Caki2 (cell line): ENCODE data around the gene ADAMTS7. TPM values are rescaled to one million over a fixed set of nuclear protein-coding genes. Genes with fewer than 3 reads are reported as not detected.
"Not testable (repeated sequence)": the region's sequence is repeated elsewhere in the genome, so short reads cannot be mapped to it uniquely, and the experiment has no call there.

Source experiments
- DNase-seq: peaks from one replicate; pipeline ENCODE4 v3.0.0-alpha.2; 2015; ENCODE audit warnings: low read depth
- in situ Hi-C: cut with HindIII; loops from 2 replicates; pipeline ENCODE4 v1.10.0; 2016; ENCODE audit warnings: low sequenced_read_pairs, low pct_unique_long_range_greater_than_20kb, mixed read lengths
- total RNA-seq: library from RNA; depleted of rRNA; stranded (reverse); fragments of >200 nt; shearing (Covaris generic); gene quantifications from 2 replicates; pipeline ENCODE4 v1.2.3, GENCODE V29; 2014; ENCODE audit warnings: low replicate concordance

The ADAMTS7 gene
- total RNA-seq, 1 experiment from 2014 or later = 4.6 TPM

- no peak for DNase-seq
- in situ Hi-C loops = no loop called here
Observed at GRCh38 chr15:78837131-78837530, 25.9 kb upstream of the ADAMTS7 start.

- in situ Hi-C loops = no loop called here
- no peak for DNase-seq
Observed at GRCh38 chr15:78836333-78836732, 25.1 kb upstream of the ADAMTS7 start.

DNA sequence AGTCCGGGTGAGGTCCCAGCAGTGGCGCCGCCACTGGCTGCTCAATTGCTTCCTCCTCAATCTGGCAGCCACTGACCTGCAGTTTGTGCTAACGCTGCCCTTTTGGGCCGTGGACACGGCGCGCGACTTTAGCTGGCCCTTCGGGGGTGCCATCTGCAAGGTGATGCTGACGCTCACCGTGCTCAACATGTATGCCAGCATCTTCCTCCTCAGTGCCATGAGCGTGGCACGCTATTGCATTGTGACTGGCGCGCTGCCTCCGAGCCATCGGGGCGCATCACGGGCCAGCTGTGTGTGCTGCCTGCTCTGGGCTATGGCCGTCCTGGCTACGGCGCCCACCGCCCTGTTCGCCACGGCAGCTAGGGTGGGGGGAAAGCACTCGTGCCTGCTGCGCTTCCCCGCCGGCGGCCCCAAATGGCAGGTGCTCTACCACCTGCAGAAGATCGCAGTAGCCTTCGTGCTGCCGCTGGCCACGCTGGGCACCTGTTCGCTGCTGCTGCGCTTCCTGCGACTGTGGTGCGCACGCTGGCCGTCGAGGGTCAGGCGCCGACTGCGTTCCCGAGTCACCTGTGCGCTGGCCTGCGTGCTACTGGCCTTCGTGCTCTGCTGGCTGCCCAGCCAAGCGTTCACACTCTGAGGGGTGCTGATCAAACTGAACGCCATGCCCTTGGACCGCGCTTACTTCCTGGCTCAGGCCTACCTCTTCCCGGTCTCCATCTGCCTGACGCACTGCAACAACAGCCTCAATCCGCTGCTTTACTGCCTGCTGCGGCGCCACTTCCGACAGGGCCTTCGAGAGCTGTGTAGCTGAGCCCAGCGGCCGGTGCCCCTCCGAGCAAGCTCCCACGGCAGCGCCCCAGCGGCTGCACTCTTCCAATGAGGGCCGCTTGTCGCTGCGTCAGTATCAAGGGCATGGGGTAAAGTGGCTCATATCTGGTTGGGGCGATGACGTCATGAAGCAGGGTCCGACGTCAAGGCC is 20.3 kb upstream of the ADAMTS7 start:
- no peak for DNase-seq
- in situ Hi-C loops = no loop called here

GRCh38 chr15:78830514-78831228 is 19.4 kb upstream of the ADAMTS7 start:
- in situ Hi-C loops = no loop called here
- DNase-seq = no peak

GRCh38 chr15:78828920-78829319 is 17.7 kb upstream of the ADAMTS7 start:
- in situ Hi-C loops = no loop called here

GRCh38 chr15:78822514-78822913 is 11.2 kb upstream of the ADAMTS7 start:
- no peak for DNase-seq
- in situ Hi-C loops = no loop called here

More at GRCh38 chr15:78828920-78829319, 17.7 kb upstream of the ADAMTS7 start:
- no peak for DNase-seq

DNA sequence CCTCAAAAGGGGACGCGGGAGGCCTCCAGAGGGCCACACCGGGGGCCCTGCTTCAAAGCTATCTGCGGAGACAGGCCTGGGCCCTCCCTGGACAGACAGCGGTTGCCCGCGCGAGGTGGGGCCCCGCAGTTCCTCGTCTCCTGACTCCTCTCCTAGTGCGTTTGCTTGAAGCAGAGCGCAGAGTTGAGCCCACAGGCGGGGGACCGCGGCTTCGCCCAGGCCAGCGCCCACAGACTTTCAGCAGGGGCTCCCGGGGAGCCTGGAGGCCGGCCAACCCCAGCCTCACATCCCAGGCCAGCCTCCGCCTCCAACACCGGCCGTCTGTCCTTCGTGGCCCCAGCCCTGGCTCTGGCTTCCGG is 540 bp upstream of the ADAMTS7 start:
- DNase-seq = peak; percentile 23
- in situ Hi-C loops = no loop called here

- no peak for DNase-seq
- in situ Hi-C loops = no loop called here
Observed at GRCh38 chr15:78810362-78811123, 721 bp downstream of the ADAMTS7 start.

DNA sequence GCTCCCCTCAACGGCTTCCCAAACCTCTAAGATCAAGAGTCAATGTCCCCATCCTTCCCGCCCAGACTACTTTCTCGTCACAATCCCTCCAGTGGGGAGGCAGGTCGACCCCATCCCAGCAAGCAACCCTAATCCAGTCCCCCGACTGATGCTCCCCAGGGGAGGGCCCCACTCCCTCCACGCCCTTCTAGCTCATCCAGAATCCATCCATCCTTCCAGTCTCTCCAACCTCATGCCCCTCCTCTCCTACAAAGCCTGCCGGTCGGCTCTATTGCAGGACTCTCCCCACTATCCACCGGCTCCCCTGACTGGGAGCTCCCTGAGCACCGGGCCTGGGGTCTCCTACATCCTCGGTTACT is 1.3 kb downstream of the ADAMTS7 start:
- DNase-seq = no peak
- in situ Hi-C loops = no loop called here

DNA sequence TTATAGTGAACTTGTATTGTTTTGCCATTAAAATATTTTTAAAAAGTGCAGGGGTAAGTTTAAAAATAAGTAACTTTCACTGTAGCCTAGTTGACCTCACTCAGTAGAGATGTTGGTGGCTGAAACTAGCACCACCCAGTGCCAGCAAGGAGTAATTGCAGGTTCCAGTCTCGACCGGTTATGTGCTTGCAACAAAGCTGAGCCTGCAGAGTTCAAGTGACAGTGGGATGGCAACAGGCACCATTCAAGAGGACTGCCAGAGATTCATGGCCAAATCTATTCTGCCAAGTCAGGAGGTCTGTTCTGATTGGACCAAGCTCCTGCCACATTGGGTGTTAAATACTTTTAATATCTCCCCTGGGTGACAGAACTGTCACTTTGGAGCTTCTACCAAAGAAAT is 2.7 kb downstream of the ADAMTS7 start:
- in situ Hi-C loops = no loop called here
- DNase-seq = peak; percentile 6

DNA sequence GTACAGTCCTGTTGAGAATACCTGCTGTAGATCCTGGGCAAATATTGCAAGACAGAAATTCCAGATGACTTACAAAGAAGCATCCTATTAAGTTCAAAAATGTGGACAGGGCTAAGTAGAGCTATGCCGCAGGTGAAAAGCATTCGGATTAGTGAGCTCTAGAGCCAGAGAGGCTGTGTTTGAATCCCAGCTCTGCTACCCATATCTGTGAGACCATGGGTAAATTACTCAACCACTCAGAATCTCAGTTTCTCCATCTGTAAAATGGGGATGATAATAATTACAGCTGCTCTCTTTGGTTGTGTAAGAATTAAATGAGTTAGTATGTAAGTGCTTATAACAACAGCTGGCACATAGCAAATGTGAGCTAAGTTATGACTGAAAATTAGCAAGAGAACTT is 3.9 kb downstream of the ADAMTS7 start:
- no peak for DNase-seq
- in situ Hi-C loops = no loop called here

- no peak for DNase-seq
- in situ Hi-C loops = no loop called here
Observed at GRCh38 chr15:78804391-78804792, 6.9 kb downstream of the ADAMTS7 start.

DNA sequence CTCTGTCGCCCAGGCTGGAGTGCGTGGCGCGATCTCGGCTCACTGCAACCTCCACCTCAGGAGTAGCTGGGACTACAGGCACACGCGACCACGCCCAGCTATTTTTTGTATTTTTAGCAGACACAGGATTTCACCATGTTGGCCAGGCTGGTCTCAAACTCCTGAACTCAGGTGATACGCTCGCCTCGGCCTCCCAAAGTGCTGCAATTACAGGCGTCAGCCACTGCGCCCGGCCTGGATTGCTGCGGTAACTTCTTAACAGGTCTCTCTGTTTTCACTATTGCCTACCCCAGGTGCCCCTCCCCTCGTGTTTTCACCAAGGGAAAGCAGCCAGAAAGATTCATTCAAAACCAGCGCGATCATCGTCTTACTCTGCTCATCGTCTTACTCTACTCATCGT is 10.5 kb downstream of the ADAMTS7 start:
- in situ Hi-C loops = no loop called here
- no peak for DNase-seq

GRCh38 chr15:78800189-78800588 is 11.1 kb downstream of the ADAMTS7 start:
- DNase-seq = no peak
- in situ Hi-C loops = no loop called here

- in situ Hi-C loops = not testable (repeated sequence)
Observed at GRCh38 chr15:78799102-78799501, 12.2 kb downstream of the ADAMTS7 start.

GRCh38 chr15:78798355-78798754 is 12.9 kb downstream of the ADAMTS7 start:
- in situ Hi-C loops = not testable (repeated sequence)
- peak; percentile 35 for DNase-seq

More at GRCh38 chr15:78799102-78799501, 12.2 kb downstream of the ADAMTS7 start:
- DNase-seq = not testable (repeated sequence)

DNA sequence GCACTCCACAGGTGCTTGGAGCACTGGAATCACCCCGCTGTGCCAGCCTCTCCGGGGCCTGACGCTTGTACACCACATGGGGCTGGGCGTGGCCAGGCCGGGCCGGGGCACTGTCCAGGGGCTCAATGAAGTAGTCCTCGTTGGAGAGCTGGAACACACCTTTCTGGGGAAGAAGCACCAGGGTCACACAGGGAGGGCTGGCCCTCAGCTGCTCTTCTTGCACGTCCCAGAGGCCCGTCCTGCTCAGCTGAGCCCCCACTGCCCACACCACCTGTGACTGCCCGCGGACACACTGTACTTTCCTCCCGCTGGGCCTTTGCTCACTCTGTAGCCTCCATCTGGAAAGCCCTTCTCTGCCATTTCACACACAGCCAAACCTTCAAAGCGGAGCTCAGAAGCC is 13.3 kb downstream of the ADAMTS7 start:
- no peak for DNase-seq
- in situ Hi-C loops = no loop called here

DNA sequence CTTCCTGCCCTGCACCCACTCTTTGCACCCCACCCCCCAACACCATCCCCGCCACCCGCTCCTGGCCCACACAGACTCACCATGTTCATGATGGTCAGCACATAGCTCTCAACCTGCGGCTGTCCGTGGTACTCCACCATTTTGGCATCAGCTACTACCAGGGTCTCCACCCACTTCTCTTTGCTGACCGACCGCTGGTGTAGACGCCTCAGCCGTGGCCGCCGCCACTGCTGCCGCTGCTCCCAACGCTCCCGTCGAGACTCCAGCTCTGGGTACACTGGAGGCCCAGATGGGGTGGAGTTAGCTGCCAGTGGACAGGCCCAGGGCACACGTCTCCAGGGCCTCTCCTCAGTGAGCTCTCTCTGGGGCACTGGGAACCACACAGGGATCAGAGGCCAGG is 14.8 kb downstream of the ADAMTS7 start:
- no peak for DNase-seq
- in situ Hi-C loops = no loop called here

DNA sequence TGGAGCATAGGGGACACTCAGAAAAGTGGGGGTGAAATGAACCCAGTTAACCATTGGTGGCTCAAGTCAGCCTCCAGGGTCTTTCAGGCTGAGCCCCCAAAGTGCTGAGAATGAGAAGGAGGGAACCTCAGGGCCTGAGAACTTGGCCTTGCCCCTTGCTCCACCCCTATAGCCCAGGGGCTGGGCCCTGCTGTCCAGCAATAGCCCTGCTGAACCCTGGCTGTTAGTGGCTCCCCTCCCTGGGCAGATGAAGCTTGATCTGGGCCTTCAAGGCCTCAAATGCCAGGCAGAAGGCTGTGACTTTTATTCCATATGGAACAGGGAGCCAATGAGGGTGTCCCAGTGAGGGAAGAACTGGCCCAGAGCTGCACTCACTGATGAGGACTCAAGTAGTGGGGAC is 16.2 kb downstream of the ADAMTS7 start:
- DNase-seq = no peak
- in situ Hi-C loops = no loop called here
